Measurements from ENCODE around the gene CBFB. TPM values are rescaled to one million over a fixed set of nuclear protein-coding genes. Genes with fewer than 3 reads are reported as not detected.

Gene CBFB
- total RNA-seq, 1 experiment from 2014 or later, result 185 TPM

DNA sequence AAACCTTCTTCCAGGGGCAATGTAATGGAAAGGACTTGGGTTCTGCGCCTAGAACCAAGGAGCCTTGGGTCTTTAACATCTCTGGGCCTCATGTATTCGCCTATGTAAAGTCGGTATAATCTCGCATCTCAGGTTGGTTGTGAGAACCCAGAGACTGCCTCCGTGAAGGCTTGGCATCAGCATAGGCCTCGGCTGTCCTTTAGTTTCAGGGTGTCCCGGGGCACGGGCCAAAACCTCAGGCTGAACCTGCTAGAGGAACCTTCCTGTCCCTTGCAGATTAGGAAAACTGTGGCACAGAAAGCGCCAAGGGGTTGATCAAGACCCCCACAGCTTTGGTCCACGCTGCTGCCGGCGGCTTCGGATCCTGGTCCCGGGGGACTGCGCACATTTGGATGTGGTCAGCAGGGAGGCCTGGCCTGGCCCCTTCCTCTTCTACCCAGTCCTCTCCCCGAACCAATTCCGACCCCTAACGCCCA is 80.0 kb downstream of the CBFB start:
- H3K36me3 ChIP-seq (ENCODE audit: insufficient read depth, low read length, poor library complexity, severe bottlenecking), result peaks cover 4% of the 10 kb centered on the region
- DNase-seq (ENCODE audit: low spot score), result no peak
- TF ChIP-seq EZH2 (IDR thresholded peaks at IDR 0.05; ENCODE audit: borderline replicate concordance, low read depth, low read length, poor library complexity, severe bottlenecking), result no peak
- TF ChIP-seq, protein P1, sequence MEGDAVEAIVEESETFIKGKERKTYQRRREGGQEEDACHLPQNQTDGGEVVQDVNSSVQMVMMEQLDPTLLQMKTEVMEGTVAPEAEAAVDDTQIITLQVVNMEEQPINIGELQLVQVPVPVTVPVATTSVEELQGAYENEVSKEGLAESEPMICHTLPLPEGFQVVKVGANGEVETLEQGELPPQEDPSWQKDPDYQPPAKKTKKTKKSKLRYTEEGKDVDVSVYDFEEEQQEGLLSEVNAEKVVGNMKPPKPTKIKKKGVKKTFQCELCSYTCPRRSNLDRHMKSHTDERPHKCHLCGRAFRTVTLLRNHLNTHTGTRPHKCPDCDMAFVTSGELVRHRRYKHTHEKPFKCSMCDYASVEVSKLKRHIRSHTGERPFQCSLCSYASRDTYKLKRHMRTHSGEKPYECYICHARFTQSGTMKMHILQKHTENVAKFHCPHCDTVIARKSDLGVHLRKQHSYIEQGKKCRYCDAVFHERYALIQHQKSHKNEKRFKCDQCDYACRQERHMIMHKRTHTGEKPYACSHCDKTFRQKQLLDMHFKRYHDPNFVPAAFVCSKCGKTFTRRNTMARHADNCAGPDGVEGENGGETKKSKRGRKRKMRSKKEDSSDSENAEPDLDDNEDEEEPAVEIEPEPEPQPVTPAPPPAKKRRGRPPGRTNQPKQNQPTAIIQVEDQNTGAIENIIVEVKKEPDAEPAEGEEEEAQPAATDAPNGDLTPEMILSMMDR (conservative IDR thresholded peaks at IDR 0.05; ENCODE audit: low read depth, low read length), result no peak
- intact Hi-C loops (cut with micrococcal nuclease; ENCODE audit: unreplicated experiment), result no loop called here
- no peaks in the 10 kb centered on the region for H3K27me3 ChIP-seq (replicated peaks; ENCODE audit: insufficient read depth, low read depth, low read length, poor library complexity)
- H3K27ac ChIP-seq (ENCODE audit: low read depth, low read length, poor library complexity, severe bottlenecking), result peak overlapping the region; percentile 56
- peak overlapping the region; percentile 87 for H3K4me3 ChIP-seq (ENCODE audit: low read depth, low read length, poor library complexity, severe bottlenecking)
- ChIA-PET CTCF (no interaction called here), POLR2A (ENCODE audit: low non-redundant PET) (no interaction called here)
- peaks cover 19% of the 10 kb centered on the region for H3K4me1 ChIP-seq (ENCODE audit: insufficient read depth, low read length, poor library complexity, severe bottlenecking)
- no peaks in the 10 kb centered on the region for H3K9me3 ChIP-seq (ENCODE audit: low read depth, low read length, poor library complexity, severe bottlenecking)
- no TSS peak for BruUV-seq (replicated peaks)

DNA sequence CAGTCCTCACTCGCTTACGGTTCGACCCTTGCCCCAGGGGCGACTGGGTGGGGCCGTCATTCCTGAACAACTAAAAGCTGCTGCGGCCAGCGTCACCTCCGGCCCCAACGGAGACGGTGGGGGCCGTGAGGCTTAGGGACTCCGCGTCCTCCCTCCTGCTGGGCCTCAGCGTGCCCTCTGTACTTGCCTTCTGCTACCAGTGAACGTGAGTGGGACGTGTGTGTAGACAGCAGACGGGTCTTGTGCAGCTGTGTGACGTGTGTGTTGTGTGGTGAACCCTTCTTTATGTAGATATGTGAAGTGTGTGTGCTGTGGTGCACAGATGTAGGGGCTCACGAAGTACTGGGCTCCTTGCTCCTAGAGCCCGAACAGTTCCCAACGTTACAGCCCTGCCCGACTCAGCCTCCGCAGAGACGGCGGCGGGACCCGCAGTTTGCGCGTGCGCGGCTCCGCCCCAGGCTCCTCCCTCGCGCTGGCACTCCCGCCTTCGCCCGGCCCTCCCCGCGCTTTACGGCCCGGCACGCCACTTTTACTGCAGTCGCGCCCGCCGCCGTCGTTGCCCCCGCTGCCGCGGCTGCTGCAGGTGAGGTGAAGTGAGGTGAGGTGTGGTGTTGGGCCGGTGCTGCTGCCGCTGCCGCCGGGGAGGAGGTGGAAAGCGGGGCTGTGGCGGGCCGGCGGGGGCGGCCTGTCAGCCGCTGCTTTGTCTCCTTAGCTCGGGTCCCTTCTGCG is 80.6 kb downstream of the CBFB start, which contains the start of gene PHAF1:
Gene PHAF1 (plus strand): TSS at position 535 of the 729 bp plus-strand sequence. CDS start 235 bp downstream, outside the sequence.
- CTCF ChIA-PET, result interaction anchor here (0.6 kb wide), 1 partner anchor 137 kb away, joined by 3 read pairs; no protein-coding TSS in a partner anchor
- peak within 1 kb of the TSS; percentile 56 for H3K27ac ChIP-seq (ENCODE audit: low read depth, low read length, poor library complexity, severe bottlenecking)
- POLR2A ChIA-PET (ENCODE audit: low non-redundant PET), result no interaction called here

DNA sequence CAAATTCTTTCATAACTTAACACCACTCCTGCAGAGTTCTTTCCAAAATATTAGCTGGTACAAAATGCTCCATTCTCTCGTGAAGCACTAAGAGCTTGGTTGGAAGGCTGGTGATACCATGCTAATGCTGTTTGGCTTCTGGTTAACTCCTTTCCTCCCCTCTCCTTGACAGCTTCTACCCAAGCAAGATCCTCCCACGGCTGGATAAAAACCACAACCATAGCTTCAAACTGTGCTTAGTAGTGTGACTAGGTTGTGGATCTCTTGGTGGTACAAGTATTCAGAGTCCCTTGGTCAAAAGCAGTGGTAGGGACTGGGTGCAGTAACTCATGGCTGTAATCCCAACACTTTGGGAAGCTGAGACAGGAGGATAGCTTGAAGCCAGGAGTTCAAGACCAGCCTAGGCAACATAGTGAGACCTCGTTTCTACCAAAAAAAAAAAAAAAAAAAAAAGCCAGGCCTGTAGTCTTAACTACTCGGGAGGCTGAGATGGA is 83.0 kb downstream of the CBFB start:
- peaks cover 19% of the 10 kb centered on the region for H3K4me1 ChIP-seq (ENCODE audit: insufficient read depth, low read length, poor library complexity, severe bottlenecking)
- BruUV-seq (replicated peaks), result no TSS peak
- intact Hi-C loops (cut with micrococcal nuclease; ENCODE audit: unreplicated experiment), result no loop called here
- peaks cover 4% of the 10 kb centered on the region for H3K36me3 ChIP-seq (ENCODE audit: insufficient read depth, low read length, poor library complexity, severe bottlenecking)
- no peak for TF ChIP-seq EZH2 (IDR thresholded peaks at IDR 0.05; ENCODE audit: borderline replicate concordance, low read depth, low read length, poor library complexity, severe bottlenecking)
- TF ChIP-seq, protein P1 (conservative IDR thresholded peaks at IDR 0.05; ENCODE audit: low read depth, low read length), result no peak
- H3K27ac ChIP-seq (ENCODE audit: low read depth, low read length, poor library complexity, severe bottlenecking), result no peak overlapping the region
- CTCF ChIA-PET, result no interaction called here
- DNase-seq (ENCODE audit: low spot score), result no peak
- H3K9me3 ChIP-seq (ENCODE audit: low read depth, low read length, poor library complexity, severe bottlenecking), result no peaks in the 10 kb centered on the region
- no peaks in the 10 kb centered on the region for H3K27me3 ChIP-seq (replicated peaks; ENCODE audit: insufficient read depth, low read depth, low read length, poor library complexity)
- POLR2A ChIA-PET (ENCODE audit: low non-redundant PET), result no interaction called here
- H3K4me3 ChIP-seq (ENCODE audit: low read depth, low read length, poor library complexity, severe bottlenecking), result no peak overlapping the region

More for the DNA sequence above, 80.6 kb downstream of the CBFB start, which contains the start of gene PHAF1:
- TF ChIP-seq EZH2 (IDR thresholded peaks at IDR 0.05; ENCODE audit: borderline replicate concordance, low read depth, low read length, poor library complexity, severe bottlenecking), result no peak
- TF ChIP-seq, protein P1 (conservative IDR thresholded peaks at IDR 0.05; ENCODE audit: low read depth, low read length), result no peak
- H3K9me3 ChIP-seq (ENCODE audit: low read depth, low read length, poor library complexity, severe bottlenecking), result no peaks in the 10 kb centered on the region
- no TSS peak for BruUV-seq (replicated peaks)
- H3K4me1 ChIP-seq (ENCODE audit: insufficient read depth, low read length, poor library complexity, severe bottlenecking), result peaks cover 19% of the 10 kb centered on the region
- DNase-seq (ENCODE audit: low spot score), result peak; percentile 92
- intact Hi-C loops (cut with micrococcal nuclease; ENCODE audit: unreplicated experiment), result no loop called here
- no peaks in the 10 kb centered on the region for H3K27me3 ChIP-seq (replicated peaks; ENCODE audit: insufficient read depth, low read depth, low read length, poor library complexity)
- peaks cover 4% of the 10 kb centered on the region for H3K36me3 ChIP-seq (ENCODE audit: insufficient read depth, low read length, poor library complexity, severe bottlenecking)
- H3K4me3 ChIP-seq (ENCODE audit: low read depth, low read length, poor library complexity, severe bottlenecking), result peak within 1 kb of the TSS; percentile 87
